ENCODE measurements around the gene PLK2.

Gene PLK2

DNA sequence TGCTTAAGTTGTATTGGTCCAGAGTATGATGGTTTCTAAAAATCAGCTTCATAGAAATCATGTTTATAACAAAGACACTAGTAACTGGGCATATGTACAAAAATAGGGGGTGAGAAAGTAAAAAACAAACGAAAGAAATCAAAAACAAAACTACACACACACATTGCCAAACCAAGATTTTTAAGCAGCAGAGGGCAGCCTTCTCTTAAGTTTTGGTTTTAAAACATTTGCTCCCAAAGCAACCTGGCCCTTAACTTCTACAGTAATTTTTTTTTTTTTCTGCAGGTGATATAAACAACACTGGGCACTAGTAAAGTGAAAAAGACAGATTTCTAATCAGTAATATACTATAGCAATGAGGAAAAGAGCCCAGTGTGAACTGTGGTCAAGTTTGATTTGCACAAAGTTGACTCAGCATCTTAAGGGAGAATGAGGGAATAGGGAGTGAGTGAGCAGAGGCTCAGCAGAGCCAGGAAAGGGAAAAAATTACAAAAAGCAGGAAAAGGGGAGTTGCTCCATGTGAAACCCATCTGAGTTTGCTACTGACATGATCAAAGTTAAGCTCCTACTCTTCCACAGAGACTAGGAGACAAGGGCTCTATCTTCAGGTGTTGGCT, 18.0 kb upstream of the PLK2 start:
- no peak for DNase-seq

DNA sequence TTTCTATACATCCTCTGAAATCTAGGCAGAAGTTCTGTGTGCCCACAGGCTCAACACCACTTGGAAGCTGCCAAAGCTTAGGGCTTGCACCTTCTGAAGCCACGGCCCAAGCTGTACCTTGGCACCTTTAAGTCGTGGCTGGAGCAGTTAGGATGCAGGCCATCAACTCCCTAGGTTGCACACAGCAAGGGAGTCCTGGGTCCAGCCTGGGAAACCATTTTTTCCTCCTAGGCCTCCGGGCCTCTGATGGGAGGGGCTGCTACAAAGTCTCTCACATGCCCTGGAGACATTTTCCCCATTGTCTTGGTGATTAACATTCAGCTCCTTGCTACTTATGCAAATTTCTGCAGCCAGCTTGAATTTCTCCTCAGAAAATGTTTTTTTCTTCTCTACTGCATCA, 15.5 kb upstream of the PLK2 start:
- no peak for DNase-seq

DNA sequence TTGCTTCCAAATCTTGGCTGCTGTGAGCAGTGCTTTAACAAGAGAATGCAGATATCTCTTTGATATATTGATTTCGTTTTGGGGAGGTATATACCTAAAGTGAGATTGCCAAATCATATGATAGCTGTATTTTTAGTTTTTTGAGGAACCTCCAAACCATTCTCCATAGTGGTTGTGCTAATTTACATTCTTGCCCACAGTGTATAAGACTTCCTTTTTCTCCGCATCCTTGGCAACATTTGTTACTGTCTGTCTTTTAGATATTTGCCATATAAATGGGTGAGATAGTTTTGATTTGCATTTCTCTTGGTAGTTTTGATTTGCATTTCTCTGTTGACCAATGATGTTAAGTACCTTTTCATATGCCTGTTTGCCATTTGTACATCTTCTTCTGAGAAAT, 10.0 kb upstream of the PLK2 start:
- no peak for DNase-seq

DNA sequence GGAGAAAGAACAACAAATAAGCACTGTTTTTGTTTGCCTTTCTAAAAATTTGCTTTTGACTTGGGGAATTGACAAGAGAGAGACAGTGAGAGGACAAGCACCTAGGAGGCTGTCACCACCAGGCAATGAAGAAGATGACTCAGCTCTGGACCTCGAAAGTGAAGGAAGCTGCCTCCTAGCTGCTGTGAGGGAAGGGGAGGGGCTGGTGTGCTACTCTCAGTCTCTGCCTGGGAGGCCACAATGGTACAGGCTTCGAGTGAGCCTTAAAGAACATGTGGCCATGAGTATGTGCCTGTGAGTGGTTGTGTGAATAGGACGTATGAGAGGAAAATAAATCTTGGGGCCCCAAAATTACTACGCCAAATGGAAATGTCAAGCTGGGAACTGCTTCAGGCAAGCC, 7.1 kb upstream of the PLK2 start:
- DNase-seq = peak; percentile 30

DNA sequence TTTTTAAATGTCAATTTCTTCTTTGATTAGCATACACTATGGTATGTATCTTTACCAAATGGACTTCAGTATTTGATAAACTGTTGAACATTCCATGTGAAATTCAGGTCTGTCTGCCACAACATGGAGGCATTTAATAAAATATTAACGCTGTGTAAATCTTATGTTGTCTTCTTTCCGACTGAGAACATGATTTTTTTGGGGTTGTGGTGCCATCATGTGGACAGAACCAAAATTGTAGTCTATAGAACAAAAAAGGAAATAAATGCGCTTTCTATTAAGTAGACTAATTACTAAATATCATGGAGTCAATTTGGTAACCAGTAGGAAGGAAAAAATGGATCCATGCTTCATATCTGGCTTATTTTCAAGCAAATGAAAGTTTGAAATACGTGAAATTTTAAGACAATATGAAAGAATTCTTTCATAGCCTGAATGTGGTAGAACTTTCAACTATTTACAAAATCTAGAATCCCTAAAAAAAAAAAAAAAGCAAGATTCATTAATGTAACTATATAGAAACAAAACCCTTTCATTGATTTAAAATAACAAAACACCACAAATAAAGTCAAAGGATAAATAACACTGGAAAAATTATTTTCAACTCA, 2.8 kb upstream of the PLK2 start:
- no peak for DNase-seq

DNA sequence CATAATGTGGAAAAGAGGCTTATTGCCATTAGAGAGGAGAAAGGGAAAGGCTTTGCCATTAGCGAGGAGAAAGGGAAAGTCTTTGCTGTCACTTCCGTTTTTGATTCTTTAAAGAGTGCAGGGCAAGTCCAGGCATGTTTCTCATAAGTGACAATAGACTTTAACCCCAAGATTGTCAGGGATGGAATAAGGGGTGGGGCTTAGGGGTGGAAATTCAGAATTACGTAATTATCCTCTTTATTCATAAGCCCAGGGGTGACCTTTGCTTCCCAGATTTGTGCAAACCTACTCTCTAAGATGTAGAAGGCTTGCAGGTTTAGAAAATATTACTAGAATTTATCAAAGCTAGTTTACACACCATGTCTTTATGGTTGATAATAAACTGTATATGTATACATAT, 2.3 kb upstream of the PLK2 start:
- no peak for DNase-seq

DNA sequence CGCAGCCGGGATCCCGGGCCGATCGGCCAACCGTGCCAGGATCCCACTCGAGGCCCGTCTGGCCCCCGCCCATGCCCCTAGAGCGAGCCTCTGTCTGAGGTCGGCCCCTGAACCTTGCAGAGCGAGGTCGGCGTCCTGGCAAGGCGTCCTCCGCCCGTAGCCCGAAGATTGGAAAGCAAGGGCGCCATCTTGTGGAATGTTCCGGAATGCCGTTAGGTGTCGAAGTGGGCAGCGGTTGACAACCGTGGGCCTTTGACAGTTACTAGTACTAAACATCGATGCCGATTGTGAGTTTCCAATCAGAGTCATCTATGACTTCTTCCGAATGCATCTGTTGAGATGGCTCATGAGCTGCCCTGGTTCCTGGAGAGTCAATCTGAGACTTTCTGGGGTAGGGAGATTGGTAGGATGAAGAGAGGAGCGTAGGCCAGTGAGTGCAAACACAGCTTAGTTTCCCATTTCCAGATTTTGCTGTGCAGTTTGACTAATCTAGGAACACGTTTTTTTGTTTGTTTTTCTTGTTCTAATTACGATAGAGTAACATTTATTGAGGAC, 923 bp upstream of the PLK2 start:
- peak; percentile 11 for DNase-seq

DNA sequence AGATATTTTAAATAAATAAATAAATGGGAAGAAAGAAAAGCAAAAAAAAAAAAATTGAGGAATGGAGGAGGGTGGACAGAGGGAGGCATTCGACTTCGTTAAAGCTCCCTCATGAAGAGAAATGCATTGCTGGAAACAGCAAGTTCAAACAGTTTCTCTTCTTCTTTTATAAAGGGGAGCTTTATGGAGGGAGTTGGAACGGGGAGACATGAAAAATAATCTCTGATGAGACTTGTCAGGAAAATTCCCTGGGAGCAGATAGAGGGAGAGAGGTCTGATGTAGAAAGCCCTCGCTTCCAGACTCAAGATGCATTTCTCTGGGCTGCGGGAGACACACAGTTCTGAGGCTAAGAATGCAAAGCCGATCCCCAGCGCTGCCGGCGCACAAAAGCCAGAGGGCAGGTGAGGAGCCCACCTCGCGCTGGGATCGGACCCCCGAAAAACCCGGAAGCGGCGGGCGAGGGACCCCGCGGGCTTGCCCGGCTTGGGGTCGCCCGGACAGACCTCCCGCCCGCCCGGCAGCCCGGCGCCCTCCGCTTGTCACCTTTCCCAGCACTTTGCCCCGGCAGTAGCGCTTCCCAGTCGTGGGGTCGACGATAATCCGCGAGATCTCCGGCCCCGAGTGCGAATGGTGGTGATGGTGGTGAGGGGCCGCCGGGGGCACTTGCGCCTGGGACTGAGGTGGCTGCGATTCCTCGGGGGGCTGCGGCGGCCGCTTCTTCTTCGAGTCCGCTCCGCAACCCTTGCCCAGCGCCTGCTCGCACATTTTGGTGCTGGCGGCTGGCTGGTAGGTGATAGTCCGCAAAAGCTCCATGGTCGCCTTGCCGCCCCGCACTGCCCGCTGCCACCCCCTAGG, 512 bp downstream of the PLK2 start:
- DNase-seq = no peak

DNA sequence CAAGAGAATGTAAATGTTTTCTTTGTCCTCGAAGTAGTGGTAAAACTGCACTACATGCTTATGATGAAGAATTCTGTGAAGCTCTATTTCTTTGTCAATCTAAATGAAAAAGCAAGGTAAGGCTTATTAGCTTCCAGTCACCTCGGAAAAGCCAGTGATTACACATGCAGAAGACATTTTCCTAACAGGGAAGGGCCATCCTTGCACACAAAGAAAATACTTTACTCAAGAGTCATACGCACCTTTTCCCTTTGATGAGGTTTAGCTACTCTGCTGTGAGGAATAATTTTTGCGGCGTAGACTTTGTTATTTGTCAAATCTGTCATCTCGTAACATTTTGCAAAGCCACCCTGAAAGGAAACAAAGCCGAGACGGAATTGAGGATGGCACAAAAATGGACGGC, 1.1 kb downstream of the PLK2 start:
- no peak for DNase-seq

DNA sequence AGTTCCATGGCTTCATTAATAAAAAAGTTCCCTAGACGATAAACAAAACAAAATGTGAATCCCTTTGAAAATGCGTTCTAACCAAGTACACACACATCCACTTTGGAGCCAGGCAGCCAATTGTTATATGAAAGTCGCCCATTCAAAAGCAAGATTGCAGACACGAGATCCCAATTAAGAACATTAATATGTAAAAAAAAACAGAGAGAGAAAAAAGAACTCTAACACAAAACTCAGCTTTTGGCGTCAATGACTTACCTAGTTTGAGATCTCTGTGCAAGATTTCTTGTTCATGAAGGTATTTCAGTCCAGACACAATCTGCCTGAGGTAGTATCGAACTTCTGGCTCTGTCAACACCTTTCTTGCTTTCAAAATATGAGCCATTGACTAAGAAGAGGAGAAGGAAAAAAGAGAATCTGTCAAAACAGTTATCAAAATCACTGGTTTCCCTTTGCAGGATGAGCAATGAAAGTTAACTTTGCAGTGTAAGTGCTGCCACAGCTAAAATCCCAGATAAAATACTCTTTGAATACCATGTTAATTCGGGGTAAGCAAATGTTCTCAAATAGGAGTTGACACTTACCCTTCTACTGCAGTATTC, 1.6 kb downstream of the PLK2 start:
- DNase-seq = no peak

DNA sequence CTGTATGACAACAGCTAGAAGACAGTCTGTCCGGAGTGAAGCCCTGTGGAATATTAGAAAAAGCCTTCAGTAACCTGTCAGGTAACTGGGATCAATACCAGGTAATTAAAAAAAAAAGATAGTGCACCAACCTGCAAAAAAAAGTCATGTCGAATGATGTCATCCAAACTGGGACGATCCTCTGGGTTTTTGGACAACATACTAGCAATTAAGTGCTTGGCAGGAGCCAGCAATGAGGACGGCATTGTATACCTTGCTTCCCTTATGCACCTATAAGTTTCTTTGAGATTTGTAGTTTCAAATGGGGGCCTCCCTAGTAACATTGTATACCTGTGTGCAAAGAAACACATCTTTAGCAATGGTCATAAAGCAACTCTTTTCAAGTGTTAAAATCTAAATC, 2.8 kb downstream of the PLK2 start:
- DNase-seq = no peak

DNA sequence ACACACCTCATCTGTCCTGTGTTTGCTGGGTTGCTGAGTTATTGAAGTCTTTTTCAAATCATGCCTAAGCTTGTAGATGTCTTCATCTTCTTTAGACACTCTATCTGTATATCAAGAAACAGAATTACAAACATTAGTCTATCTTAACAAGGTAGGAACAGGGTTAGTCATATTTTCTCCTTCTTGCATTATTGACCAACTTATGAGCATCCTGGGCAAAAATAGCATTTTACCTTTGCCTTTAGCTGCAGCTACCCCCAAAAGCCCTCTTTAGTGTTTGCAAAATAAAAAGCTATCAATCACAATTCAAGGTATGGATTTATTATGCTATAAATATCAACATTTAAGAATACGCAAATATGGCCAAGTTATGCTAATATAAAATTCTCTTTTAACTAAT, 3.4 kb downstream of the PLK2 start:
- no peak for DNase-seq

DNA sequence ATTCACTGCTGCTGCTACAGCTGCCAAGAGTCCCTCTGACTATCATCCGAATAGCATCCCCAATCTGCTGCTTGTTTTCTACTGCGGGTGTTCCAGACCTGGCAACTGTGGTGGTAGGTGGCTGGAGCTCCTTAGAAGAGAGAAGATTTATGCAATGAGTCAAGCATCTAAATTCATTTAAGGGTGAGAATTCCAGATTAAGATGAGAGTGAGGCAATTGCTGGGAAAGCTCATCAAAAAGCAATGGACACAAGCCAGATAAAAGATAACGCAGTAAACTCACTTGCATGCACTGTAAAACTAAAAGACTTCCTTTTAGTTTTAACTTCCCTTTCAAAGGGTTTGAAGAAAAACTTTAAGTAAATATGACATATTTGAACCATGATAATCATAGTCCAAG, 3.9 kb downstream of the PLK2 start:
- no peak for DNase-seq

DNA sequence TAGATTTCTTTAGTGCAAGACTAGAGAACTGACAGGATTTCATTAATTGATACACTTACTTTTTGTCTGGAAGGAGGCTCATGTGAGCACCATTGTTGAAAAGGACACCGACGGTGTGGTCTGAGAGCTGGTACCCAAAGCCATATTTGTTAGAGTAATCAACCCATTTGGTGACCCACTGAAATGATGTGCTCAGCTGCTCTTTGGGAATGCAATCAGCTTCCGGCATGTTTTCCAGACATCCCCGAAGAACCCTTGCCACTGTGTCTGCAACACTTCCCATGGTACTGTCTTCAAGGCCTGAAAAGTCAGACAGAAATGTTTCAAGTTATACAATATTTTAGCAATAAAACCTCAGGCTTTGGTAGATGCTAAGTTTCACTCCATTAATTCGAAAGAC, 4.4 kb downstream of the PLK2 start:
- DNase-seq = no peak

DNA sequence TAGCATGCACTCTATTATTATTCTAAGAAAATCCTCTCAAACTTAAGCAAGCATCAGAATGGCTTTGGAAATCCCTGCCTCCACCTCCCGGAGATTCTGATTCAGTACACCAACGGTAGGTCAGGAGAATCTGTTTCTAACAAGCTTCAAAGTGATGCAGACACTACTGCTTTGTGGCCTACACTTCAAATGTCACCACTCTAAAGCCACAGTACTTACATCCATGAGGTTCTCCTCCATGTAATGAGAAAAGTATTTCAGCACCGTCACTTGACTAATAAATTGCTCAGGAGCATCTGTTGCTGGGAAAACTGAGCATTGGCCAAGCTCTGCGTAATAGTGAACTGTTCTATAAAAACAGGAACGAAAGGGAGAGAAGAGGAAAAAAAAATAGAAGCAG, 4.8 kb downstream of the PLK2 start:
- no peak for DNase-seq

DNA sequence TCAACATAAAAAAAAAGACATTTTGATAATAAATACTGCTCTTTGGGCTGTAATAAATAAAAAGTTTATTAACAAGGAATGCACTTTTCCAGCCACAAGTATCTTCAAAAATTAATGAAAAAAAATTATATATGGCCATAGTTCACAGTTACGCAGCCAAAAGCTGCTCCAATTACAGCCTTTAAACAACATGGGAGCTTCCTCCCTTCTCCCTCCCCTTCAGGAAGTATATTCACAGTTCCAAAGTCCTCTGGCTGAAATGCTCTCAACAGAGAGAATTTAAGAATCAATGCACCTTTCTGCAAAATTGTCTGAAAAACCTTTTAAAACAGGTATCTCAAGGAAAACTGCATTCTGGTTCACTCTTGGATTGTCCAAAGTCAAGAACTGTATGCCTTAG, 5.9 kb downstream of the PLK2 start:
- DNase-seq = no peak

DNA sequence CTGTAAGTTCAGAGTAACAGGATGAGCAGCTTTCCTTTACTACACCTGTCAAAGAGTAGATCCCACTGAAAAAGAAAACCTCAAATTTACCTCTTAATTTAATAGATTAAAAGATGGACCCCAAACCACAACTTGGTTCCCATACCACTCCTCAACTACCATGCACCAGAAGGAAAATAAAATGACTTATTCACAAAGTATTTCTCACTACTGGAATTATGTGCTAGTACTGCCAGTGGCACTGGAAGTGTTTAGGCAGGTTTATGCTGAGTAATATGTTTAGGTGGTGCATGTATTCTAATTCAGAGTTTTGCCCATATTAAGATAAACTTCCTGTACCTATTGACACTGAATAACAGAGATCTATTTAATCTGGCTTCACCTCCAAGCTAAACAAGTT, 6.6 kb downstream of the PLK2 start:
- DNase-seq = no peak

DNA sequence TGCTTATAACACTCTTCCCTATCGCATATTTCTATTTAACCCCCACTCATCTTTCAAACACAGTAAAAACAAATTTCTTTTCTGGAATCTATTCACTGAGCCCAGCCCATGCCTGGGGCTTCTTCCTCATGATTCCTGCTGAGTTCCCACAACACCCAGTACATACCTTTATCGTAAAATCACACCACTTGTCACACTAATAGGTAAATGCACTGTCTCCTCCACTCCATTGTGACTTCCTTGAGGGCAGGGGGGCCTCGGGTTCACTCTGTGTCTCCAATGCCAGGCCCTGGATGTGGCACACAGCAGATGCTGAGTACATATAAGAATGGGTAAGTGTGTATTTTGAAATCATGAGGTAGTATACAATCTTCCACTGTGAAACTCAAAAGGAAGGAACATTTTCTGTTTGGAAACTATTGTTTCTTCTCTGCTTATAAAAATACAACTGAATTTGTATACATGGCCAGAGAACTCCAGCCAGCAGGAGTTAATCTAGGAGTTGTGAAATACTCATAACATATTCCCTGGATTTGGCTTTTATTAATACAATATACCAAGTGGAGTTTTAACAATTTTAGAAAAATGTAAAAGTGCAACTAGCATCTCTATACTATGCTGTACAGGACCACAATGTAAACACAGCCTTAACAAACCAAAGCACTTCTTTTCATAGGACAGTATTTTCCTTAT, 7.2 kb downstream of the PLK2 start:
- no peak for DNase-seq

DNA sequence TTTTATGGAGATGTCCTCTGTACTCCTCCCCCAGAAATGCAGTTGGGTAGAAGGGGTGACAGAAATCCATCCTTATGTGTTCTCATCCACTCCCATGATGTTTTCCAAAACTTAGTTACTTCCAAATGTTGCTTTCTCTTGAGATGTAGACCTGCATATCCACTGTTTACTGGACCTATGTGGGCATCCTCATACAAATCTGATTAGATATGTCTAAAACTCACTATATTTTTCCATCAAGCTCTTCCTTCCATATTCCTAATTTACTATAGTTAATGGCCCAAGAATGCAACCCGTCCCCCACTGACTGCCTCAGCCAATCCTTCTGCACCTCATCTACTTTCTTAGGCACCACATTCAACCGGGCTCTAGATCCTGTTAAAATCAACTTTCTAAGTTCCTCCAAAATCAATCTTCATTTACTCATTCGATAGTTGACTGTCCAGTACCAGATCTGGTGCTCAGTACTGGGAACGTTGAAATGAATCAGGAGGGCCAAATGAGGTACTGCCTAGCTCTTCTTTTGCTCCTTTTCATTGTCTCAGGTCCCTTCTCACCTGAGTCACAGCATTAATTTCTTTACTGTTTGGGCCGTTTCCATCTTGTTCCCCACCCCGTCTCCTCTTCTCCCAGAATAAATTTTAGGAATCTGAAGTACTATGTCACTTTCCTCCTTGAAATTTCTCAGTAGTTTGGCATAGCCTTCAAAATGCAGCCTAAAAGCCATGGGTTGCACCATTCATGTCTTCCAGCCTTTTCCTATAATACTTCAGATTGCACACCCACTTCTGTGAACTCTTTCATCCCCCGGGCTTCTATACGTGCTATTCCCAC, 7.9 kb downstream of the PLK2 start:
- no peak for DNase-seq

DNA sequence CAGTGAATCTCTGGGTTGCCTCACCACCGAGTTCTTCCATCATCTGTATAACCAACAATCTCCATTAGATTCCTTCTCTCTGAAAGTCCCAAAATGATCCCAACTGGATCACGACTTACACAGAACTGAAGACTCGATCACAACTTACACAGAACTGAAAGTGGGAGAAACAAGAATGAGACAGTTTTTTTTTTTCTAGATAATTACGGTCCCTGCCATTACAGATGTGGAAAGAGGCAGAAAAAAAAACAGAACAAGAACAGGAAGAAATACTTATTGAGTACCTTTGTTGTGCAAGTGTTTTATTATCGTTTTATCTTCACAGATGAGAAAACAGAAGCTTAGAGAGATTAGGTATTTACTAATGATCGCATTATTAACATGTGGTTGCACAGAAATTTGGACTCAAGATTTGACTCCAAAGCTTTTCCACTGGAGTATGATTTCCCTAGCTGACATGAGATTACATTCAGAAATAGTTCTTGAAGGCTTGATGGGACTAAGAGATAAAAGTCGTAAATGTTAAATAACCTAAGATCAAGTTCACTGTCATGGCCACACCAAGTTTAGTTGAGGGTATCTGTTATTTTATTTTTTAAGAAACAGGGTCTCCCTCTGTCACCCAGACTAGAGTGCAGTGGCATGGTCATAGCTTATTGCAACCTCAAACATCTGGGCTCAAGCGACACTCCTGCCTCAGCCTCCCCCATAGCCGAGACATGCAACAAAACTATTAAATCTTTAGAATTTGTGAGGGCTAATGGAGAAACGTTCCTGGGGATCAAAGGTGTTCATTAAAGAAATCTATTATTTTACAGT, 8.9 kb downstream of the PLK2 start:
- no peak for DNase-seq

DNA sequence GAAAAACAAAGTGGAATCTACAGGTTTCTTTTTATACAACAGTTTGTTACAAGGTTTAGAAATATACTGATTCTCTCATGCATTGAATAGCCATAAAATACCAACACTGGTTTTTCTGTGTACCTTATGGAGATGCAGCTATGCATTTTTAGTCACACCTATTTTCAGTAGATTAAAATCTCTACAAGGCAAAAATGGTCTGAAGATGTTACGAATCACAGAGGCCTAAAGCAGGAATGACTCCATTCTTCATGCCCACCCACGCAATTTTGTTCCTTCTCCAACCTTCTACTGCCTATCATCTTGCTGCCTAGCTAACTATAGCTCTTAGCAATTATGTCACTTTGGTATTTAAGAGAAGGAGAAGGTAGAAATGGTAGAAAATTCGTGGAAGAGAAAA, 9.9 kb downstream of the PLK2 start:
- no peak for DNase-seq
